Measurements from ENCODE around the gene LEFTY2. TPM values are rescaled to one million over a fixed set of nuclear protein-coding genes. Genes with fewer than 3 reads are reported as not detected.
A peak's percentile ranks its signal among the peaks of the same experiment; 100 is the strongest.
"Not testable (repeated sequence)": the region's sequence is repeated elsewhere in the genome, so short reads cannot be mapped to it uniquely, and the experiment has no call there.

Gene LEFTY2
- total RNA-seq, 1 donor from 2014 or later: not detected

DNA sequence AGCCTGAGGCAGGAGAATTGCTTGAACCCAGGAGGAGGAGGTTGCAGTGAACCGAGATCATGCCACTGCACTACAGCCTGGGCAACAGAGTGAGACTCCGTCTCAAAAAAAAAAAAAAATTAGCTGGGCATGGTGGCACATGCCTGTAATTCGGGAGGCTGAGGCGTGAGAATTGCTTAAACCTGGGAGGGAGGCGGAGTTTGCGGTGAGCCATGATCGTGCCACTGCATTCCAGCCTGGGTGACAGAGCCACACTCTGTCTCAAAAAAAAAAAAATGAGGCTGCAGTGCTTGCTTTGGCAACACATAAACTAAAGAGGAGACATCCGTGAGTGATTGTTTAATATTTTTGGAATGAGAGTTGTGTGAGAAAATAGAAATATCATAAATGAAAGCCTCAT lies 4.9 kb downstream of the LEFTY2 start:
- H3K36me3 Mint-ChIP-seq (ENCODE audit: low read depth); H3K4me1 Mint-ChIP-seq (ENCODE audit: low read depth); H3K27me3 Mint-ChIP-seq (ENCODE audit: low read depth); intact Hi-C loops (cut with micrococcal nuclease); H3K9me3 Mint-ChIP-seq; H3K4me3 Mint-ChIP-seq (ENCODE audit: low read depth); DNase-seq (ENCODE audit: low spot score); H3K27ac Mint-ChIP-seq: not testable (repeated sequence)

GRCh38 chr1:225934711-225935110 lies 6.3 kb downstream of the LEFTY2 start:
- DNase-seq (ENCODE audit: low spot score): no peak
- Mint-ChIP-seq H3K27ac (no peak overlapping the region), H3K4me3 (ENCODE audit: low read depth) (no peak overlapping the region), H3K4me1 (ENCODE audit: low read depth) (no peaks in the 10 kb centered on the region), H3K36me3 (ENCODE audit: low read depth) (no peaks in the 10 kb centered on the region), H3K27me3 (ENCODE audit: low read depth) (no peaks in the 10 kb centered on the region), H3K9me3 (no peaks in the 10 kb centered on the region)
- intact Hi-C loops (cut with micrococcal nuclease): no loop called here

- no peak for DNase-seq (ENCODE audit: low spot score)
- Mint-ChIP-seq H3K27ac (no peak overlapping the region), H3K4me3 (ENCODE audit: low read depth) (no peak overlapping the region), H3K27me3 (ENCODE audit: low read depth) (no peaks in the 10 kb centered on the region), H3K36me3 (ENCODE audit: low read depth) (no peaks in the 10 kb centered on the region), H3K9me3 (no peaks in the 10 kb centered on the region), H3K4me1 (ENCODE audit: low read depth) (peaks cover 3% of the 10 kb centered on the region)
- intact Hi-C loops (cut with micrococcal nuclease): no loop called here
Observed at GRCh38 chr1:225933072-225933471, 7.9 kb downstream of the LEFTY2 start.

DNA sequence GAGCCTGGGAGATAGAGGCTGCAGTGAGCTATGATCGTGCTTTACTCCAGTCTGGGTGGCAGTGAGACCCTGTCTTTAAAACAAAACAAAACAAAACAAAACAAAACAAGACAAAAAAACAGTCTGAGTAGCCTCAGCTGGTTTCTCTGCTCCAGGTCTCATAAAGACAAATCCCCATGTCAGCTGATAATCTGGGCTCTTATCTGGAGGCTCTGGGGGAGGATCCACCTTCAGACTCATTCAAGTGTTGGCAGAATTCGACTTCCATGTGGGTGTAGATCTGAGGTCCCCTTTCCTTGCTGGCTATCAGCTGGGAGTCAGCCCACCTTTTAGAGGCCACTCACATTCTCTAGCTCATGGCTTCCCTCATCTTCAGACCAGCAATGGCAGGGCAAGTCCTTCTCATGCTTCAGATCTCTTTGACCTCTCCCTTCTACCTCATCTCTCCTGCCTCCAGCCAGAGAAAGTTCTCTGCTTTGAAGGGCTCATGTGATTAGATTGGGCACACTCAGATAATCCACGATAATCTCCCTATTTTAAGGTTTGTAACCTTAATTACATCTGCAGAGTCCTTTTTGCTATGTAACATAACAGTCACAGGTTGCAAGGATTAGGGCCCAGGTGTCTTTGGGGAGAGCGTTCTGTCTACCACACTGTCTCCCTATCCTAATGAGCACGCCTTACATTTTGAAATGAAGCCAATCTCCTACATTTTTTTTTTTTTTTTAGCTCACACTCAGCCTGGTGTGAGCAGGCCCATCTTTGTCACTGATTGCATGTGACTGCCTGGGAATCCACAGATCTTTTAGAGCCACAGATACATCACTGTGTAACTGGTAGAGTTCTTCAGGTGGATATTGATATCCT lies 9.5 kb downstream of the LEFTY2 start:
- Mint-ChIP-seq H3K36me3 (ENCODE audit: low read depth) (no peaks in the 10 kb centered on the region), H3K4me3 (ENCODE audit: low read depth) (no peak overlapping the region), H3K9me3 (no peaks in the 10 kb centered on the region), H3K4me1 (ENCODE audit: low read depth) (peaks cover 9% of the 10 kb centered on the region), H3K27ac (no peak overlapping the region), H3K27me3 (ENCODE audit: low read depth) (no peaks in the 10 kb centered on the region)
- DNase-seq (ENCODE audit: low spot score): no peak
- intact Hi-C loops (cut with micrococcal nuclease): no loop called here

DNA sequence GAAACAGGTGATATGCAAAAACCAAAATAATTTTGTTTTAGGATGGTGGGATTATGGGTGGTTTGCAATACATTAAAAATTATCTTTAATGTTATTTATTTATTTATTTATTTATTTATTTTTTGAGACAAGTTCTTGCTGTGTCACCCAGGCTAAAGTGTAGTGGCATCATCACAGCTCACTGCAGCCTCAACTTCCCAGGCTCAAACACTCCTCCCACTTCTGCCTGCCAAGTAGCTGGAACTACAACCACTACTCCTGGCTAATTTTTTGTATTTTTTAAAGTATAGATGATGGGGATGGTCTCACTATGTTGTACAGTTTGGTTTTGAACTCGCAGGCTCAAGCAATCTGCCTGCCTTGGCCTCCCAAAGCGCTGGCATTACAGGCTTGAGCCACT lies 10.5 kb downstream of the LEFTY2 start:
- Mint-ChIP-seq H3K9me3 (no peaks in the 10 kb centered on the region), H3K4me1 (ENCODE audit: low read depth) (peaks cover 13% of the 10 kb centered on the region), H3K27me3 (ENCODE audit: low read depth) (no peaks in the 10 kb centered on the region), H3K27ac (no peak overlapping the region), H3K36me3 (ENCODE audit: low read depth) (no peaks in the 10 kb centered on the region), H3K4me3 (ENCODE audit: low read depth) (no peak overlapping the region)
- DNase-seq (ENCODE audit: low spot score): no peak
- intact Hi-C loops (cut with micrococcal nuclease): no loop called here

GRCh38 chr1:225929462-225929861 lies 11.6 kb downstream of the LEFTY2 start:
- H3K27me3 Mint-ChIP-seq (ENCODE audit: low read depth); H3K4me3 Mint-ChIP-seq (ENCODE audit: low read depth); H3K9me3 Mint-ChIP-seq; intact Hi-C loops (cut with micrococcal nuclease); DNase-seq (ENCODE audit: low spot score); H3K36me3 Mint-ChIP-seq (ENCODE audit: low read depth): not testable (repeated sequence)
- Mint-ChIP-seq H3K4me1 (ENCODE audit: low read depth) (peaks cover 15% of the 10 kb centered on the region), H3K27ac (peak overlapping the region; percentile 68)

DNA sequence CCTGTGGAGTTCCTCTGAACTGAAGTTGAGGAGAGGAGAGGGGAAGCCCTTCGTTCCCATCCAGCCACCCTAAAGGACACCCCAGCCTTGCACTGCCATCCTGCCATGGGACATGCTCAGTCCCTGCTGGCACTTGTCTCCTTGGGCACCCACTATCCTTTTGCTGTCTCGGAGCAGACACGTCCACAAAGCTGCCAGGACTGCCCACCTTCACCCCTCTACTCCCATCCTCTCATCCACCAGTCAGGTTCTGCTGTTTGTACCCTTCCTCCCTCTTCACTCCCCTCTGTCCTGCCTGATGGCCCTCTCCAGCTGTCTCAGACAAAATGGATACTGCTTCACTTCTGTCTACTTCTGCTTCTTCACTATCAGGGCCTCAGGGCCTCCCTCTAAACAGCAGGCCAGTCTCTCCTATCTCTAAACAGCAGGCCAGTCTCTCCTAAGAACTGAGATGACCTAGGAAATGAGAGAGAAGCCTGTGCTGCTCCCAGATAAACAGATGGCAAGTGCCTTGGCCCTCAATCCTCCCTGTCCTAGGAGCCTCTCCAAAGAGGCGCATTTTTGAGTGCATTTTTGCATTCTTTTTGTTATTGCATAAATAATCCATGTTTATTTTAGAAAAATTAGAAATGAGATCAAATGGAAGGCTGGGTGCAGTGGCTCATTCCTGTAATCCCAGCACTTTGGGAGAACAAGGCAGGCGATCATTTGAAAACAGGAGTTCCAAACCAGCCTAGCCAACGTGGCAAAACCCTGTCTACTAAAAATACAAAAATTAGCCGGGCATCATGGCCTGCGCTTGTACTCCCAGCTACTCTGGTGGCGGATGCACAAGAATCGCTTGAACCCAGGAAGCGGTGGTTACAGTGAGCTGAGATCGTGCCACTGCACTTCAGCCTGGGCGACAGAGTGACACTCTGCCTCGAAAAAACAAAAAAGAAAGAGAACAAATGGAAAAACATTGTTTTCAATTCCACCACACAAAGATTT lies 12.5 kb downstream of the LEFTY2 start:
- peaks cover 15% of the 10 kb centered on the region for H3K4me1 Mint-ChIP-seq (ENCODE audit: low read depth)
- peak overlapping the region; percentile 49 for H3K27ac Mint-ChIP-seq
- intact Hi-C loops (cut with micrococcal nuclease): no loop called here
- H3K36me3 Mint-ChIP-seq (ENCODE audit: low read depth): peaks cover 6% of the 10 kb centered on the region
- H3K27me3 Mint-ChIP-seq (ENCODE audit: low read depth): no peaks in the 10 kb centered on the region
- H3K4me3 Mint-ChIP-seq (ENCODE audit: low read depth): no peak overlapping the region
- no peak for DNase-seq (ENCODE audit: low spot score)
- no peaks in the 10 kb centered on the region for H3K9me3 Mint-ChIP-seq

DNA sequence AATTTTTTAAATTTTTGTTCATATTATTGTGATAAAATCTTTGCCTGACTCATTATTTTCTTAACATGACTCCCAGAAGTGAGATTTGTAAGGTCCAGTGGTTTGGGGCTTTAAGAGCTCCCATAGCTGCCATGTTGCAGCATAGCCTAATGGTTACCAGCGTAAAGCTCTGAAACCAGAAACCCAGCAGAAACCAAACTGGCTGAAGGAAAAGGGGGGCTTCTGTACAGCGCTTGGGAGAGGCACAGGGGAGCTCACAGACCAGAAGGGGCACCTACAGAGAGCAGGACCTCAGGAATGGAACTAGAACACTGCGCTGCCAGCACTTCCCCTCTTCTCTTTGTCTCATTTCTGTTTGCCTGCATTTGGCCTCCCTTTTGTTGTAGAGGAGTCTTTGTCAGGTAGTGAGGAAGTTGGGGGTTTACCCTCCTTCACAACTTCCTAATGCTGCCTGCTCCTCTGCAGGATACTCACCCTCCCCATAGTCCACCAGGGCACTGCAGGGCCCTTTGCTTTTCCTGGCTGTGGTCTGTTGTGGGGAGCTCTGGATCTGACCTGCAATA lies 14.4 kb downstream of the LEFTY2 start:
- Mint-ChIP-seq H3K4me3 (ENCODE audit: low read depth) (no peak overlapping the region), H3K27me3 (ENCODE audit: low read depth) (no peaks in the 10 kb centered on the region), H3K4me1 (ENCODE audit: low read depth) (peaks cover 25% of the 10 kb centered on the region), H3K9me3 (no peaks in the 10 kb centered on the region), H3K36me3 (ENCODE audit: low read depth) (peaks cover 15% of the 10 kb centered on the region), H3K27ac (no peak overlapping the region)
- DNase-seq (ENCODE audit: low spot score): no peak
- intact Hi-C loops (cut with micrococcal nuclease): no loop called here

- peak within 1 kb of the TSS; percentile 91 for H3K27ac Mint-ChIP-seq
- H3K36me3 Mint-ChIP-seq (ENCODE audit: low read depth): peaks cover 37% of the 10 kb centered on the region
- H3K4me3 Mint-ChIP-seq (ENCODE audit: low read depth): peak within 1 kb of the TSS; percentile 92
- peaks cover 43% of the 10 kb centered on the region for H3K4me1 Mint-ChIP-seq (ENCODE audit: low read depth)
- intact Hi-C loops (cut with micrococcal nuclease): loop anchor here (1.0 to 5.0 kb wide), 6 partner anchors 27 to 457 kb away; partner anchors contain the start of genes H3-3A, SDE2, SRP9 and TMEM63A
- DNase-seq (ENCODE audit: low spot score): peak; percentile 94
- H3K9me3 Mint-ChIP-seq: no peaks in the 10 kb centered on the region
- H3K27me3 Mint-ChIP-seq (ENCODE audit: low read depth): no peaks in the 10 kb centered on the region
Observed at GRCh38 chr1:225923692-225924555, 17.1 kb downstream of the LEFTY2 start, which contains the start of gene PYCR2. Gene PYCR2 (minus strand): TSS chr1:225924250. CDS start chr1:225924110, 140 bp downstream.

DNA sequence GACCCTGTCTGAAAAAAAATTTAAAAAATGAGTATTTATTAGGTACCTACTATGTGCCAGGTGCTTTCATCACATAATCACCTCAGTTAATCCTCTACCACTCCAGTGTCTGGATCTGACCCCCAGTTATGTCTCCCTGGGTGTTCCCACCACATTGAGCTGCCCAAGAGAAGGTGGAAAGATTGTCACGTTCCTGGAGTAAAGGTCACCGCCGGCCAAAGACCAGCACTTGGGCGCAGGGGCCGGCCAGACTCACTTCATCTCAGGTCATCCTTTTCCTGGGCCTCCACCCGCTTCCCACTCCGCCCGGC lies 17.7 kb downstream of the LEFTY2 start:
- intact Hi-C loops (cut with micrococcal nuclease): loop anchor here (5.0 kb wide), 2 partner anchors 139 to 456 kb away; partner anchors contain the start of gene H3-3A
- Mint-ChIP-seq H3K27me3 (ENCODE audit: low read depth) (no peaks in the 10 kb centered on the region), H3K4me3 (ENCODE audit: low read depth) (peak overlapping the region; percentile 92), H3K9me3 (no peaks in the 10 kb centered on the region), H3K4me1 (ENCODE audit: low read depth) (peaks cover 42% of the 10 kb centered on the region), H3K27ac (peak overlapping the region; percentile 91), H3K36me3 (ENCODE audit: low read depth) (peaks cover 39% of the 10 kb centered on the region)
- no peak for DNase-seq (ENCODE audit: low spot score)

DNA sequence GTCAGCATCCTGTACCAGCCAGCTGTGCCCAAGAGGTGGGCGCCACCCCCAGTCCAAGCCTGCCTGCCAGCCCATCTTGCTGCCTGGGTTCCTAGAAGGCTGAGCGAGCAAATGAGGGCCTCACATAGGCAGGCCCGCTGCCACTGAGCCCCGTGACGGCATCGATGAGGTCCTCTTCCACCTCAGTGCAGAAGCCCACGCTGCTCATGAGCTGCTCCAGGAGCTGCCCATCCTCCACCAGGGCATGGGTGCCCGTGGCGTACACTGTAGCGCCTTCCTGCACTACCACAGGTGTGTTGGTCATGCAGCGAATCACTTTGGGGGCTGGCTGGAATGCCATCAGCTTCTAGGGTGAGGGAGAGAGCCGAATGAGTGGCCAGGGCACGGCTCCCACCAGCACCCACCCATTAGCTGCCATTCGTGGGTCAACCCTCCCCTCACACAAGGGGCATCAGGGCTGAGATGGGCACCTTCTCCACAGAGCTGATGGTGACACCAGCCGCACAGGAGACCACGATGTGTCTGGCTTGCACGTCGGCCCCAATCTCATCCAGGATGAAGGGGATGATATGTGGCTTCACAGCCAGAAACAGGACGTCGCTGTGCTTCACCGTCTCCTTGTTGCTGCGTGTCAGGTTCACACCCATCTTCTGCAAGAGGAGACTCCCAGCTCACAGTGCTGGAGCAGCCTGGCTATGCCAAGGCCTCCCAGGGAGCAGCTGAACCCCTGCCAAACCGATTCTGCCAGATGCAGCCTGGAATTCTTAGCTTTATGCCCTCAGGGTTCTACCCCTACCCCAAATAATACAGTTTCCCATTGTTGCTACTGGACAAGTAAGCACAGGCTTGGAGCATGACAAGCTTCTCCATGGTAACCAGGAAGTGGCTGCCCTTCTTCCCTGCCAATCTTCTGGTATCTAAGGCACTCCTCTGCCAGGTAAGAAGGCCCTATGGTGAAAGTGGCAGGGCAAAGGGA lies 19.0 kb downstream of the LEFTY2 start:
- no peaks in the 10 kb centered on the region for H3K27me3 Mint-ChIP-seq (ENCODE audit: low read depth)
- peaks cover 48% of the 10 kb centered on the region for H3K36me3 Mint-ChIP-seq (ENCODE audit: low read depth)
- intact Hi-C loops (cut with micrococcal nuclease): loop anchor here (5.0 kb wide), 2 partner anchors 140 to 455 kb away; partner anchors contain the start of gene H3-3A
- peaks cover 38% of the 10 kb centered on the region for H3K4me1 Mint-ChIP-seq (ENCODE audit: low read depth)
- no peak overlapping the region for H3K27ac Mint-ChIP-seq
- H3K9me3 Mint-ChIP-seq: no peaks in the 10 kb centered on the region
- no peak for DNase-seq (ENCODE audit: low spot score)
- H3K4me3 Mint-ChIP-seq (ENCODE audit: low read depth): peak overlapping the region; percentile 92
